Lower leg skin (tissue), 4 donors: ENCODE data around the gene IRAK3. TPM values are rescaled to one million over a fixed set of nuclear protein-coding genes. Genes with fewer than 3 reads are reported as not detected.

ENCODE experiments used
- DNase-seq, 2 donors: peaks; one replicate each; pipeline ENCODE4 v3.0.0-alpha.2; 2019; ENCODE audit warnings: low spot score in 2 of 2
- H3K4me3 ChIP-seq: fragments of 200-600 bp; sonication (generic); 2 replicates; pipeline ENCODE4 v1.5.1; 2017; ENCODE audit warnings: mild to moderate bottlenecking, low read depth; ENCODE audit not compliant: poor library complexity, severe bottlenecking
- POLR2A ChIP-seq, 2 donors: fragments of 450-650 bp; IDR thresholded peaks; one replicate each; pipeline ENCODE4 v1.6.1; 2016 to 2017; ENCODE audit warnings: antibody characterized with exemption in 2 of 2, mild to moderate bottlenecking in 1 of 2, moderate library complexity in 1 of 2
- WGBS, 2 donors: methylation state at CpG; one replicate each; pipeline ENCODE4 v1.1.5; 2018; 5-methylcytosine and 5-hydroxymethylcytosine counted together
- intact Hi-C: fragments of 100-400 bp; cut with DNase I; formaldehyde crosslinking; loops from one replicate; pipeline ENCODE4 v1.15.0; 2023; ENCODE audit warnings: low total_unique reads
- total RNA-seq, 4 donors: library from RNA; depleted of rRNA; stranded (reverse); fragments of >200 nt; gene quantifications; one replicate each; pipeline ENCODE4 v1.1.0, GENCODE V29; 2016
- TF ChIP-seq, protein P1 (sequence below), 3 donors: fragments of 450-650 bp; IDR thresholded peaks; one replicate each; pipeline ENCODE4 v1.5.1; 2016; ENCODE audit warnings: antibody characterized with exemption in 3 of 3, mild to moderate bottlenecking in 3 of 3, moderate library complexity in 2 of 3

Gene IRAK3, protein sequence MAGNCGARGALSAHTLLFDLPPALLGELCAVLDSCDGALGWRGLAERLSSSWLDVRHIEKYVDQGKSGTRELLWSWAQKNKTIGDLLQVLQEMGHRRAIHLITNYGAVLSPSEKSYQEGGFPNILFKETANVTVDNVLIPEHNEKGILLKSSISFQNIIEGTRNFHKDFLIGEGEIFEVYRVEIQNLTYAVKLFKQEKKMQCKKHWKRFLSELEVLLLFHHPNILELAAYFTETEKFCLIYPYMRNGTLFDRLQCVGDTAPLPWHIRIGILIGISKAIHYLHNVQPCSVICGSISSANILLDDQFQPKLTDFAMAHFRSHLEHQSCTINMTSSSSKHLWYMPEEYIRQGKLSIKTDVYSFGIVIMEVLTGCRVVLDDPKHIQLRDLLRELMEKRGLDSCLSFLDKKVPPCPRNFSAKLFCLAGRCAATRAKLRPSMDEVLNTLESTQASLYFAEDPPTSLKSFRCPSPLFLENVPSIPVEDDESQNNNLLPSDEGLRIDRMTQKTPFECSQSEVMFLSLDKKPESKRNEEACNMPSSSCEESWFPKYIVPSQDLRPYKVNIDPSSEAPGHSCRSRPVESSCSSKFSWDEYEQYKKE
- 1 to 10 TPM; 2.3 to 9.4 (median 5.5) TPM for total RNA-seq

DNA sequence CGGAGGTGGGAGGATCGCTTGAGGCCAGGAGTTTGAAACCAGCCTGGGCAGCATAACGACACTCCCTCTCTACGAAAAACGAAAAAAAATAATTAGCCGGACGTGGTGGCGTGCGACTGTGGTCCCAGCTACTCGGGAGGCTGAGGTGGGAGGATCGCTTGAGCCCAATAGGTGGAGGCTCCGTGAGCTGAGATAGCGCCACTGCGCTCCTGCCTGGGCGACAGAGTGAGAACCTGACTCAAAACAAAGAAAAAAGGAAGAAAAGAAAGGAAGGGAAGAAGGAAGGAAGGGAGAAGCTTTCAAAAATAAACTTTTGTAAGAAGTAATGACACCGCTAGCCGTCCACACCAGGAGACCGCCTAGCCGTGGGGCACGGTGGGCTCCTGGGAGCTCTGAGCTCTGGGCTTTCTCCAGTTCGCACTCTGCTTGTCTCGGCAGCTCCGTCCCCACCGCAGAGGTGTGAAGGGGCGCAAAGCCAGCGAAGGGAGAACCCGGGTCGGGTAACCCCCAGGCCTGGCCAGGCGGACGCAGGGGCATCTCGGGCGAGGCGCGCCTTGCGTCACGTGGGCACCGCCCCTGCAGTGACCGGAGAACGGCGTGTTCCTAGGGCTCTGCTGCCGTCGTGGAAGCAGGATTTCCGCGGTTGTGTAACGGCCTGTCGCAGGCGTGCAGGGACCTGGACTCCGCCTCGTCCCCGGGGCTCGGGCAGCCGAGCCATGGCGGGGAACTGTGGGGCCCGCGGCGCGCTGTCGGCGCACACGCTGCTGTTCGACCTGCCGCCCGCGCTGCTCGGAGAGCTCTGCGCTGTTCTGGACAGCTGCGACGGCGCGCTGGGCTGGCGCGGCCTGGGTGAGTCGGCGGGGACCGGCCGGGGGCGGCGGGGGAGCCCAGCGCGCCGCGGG lies at the start of gene IRAK3:
IRAK3 (plus strand) TSS at position 631 of the 902 bp plus-strand sequence; CDS start at position 717, 86 bp downstream.
- peak; percentile 91 to 98 for DNase-seq

DNA sequence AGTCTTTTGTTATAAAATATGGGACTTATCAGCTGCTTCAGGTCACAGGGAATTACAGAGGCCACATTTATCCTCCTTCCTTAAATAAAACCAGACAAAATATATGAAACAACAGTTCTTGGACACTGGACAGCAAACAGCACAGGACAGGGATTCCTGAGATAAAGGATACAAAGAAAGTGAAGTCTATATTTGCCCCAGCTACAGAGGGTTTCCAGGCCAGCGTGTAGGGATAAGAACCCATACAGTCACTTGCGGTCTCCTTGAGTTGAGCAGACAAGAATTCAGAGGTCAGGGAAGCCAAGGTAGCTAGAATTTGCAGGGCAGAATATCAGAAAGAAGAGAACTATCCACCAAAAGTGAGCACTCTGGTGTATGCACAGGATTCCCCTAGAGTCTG lies 49.7 kb upstream of the IRAK3 start:
- intact Hi-C loops: no loop called here
- no peak for TF ChIP-seq POLR2A (IDR thresholded peaks at IDR 0.05)
- TF ChIP-seq, protein P1, sequence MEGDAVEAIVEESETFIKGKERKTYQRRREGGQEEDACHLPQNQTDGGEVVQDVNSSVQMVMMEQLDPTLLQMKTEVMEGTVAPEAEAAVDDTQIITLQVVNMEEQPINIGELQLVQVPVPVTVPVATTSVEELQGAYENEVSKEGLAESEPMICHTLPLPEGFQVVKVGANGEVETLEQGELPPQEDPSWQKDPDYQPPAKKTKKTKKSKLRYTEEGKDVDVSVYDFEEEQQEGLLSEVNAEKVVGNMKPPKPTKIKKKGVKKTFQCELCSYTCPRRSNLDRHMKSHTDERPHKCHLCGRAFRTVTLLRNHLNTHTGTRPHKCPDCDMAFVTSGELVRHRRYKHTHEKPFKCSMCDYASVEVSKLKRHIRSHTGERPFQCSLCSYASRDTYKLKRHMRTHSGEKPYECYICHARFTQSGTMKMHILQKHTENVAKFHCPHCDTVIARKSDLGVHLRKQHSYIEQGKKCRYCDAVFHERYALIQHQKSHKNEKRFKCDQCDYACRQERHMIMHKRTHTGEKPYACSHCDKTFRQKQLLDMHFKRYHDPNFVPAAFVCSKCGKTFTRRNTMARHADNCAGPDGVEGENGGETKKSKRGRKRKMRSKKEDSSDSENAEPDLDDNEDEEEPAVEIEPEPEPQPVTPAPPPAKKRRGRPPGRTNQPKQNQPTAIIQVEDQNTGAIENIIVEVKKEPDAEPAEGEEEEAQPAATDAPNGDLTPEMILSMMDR (IDR thresholded peaks at IDR 0.05): no peak
- H3K4me3 ChIP-seq: no peak overlapping the region
- WGBS, 2 donors: 98 to 100% methylated on average over 2 of the region's 2 CpGs
- no peak for DNase-seq

More for the DNA sequence above, at the start of gene IRAK3:
- 29 to 30% methylated on average over 48 to 54 of the region's 82 CpGs for WGBS, 2 donors
- TF ChIP-seq POLR2A (IDR thresholded peaks at IDR 0.05): peak in 1 of 2 donors; percentile 67
- TF ChIP-seq, protein P1 (IDR thresholded peaks at IDR 0.05): no peak
- intact Hi-C loops: no loop called here
- peak within 1 kb of the TSS; percentile 26 for H3K4me3 ChIP-seq

DNA sequence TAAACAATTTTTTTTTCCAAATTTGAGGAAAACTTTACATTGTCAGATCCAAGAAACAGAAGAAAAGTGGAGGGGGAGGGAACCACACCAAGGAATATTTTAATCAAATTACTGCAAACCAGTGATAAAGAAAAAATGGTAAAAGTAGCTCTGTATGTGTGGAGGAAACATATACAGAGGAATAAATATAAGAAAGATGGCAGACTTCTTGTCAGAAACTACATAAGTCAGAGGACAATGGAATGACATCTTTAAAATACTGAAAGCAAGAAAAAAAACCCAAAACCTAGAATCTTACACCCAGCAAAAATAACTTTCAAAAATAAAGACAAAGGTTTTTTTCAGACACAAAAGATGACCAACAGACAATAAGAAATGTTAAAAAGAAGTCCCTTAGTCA lies 48.3 kb upstream of the IRAK3 start:
- DNase-seq: no peak
- TF ChIP-seq, protein P1 (IDR thresholded peaks at IDR 0.05): no peak
- no peak for TF ChIP-seq POLR2A (IDR thresholded peaks at IDR 0.05)
- intact Hi-C loops: no loop called here
- H3K4me3 ChIP-seq: no peak overlapping the region

DNA sequence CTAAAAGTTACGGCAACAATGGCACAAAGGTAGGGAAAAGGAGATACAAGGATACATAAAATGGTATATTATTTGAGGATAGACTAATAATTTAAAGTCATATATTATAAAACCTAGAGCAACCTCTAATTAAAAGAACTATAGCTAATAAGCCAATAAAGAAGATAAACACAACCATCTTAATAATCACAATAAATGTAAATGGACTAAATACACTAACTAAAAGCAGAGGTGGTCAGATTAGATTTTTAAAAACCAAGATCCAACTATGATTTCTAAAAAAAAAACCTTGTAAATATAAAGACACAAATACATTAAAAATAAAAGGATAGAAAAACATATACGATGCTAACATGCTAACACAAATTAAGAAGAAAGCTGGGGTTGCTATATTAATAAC lies 47.7 kb upstream of the IRAK3 start:
- no peak overlapping the region for H3K4me3 ChIP-seq
- TF ChIP-seq POLR2A (IDR thresholded peaks at IDR 0.05): no peak
- TF ChIP-seq, protein P1 (IDR thresholded peaks at IDR 0.05): no peak
- no peak for DNase-seq
- intact Hi-C loops: no loop called here
- 95 to 99% methylated on average over 2 of the region's 2 CpGs for WGBS, 2 donors

DNA sequence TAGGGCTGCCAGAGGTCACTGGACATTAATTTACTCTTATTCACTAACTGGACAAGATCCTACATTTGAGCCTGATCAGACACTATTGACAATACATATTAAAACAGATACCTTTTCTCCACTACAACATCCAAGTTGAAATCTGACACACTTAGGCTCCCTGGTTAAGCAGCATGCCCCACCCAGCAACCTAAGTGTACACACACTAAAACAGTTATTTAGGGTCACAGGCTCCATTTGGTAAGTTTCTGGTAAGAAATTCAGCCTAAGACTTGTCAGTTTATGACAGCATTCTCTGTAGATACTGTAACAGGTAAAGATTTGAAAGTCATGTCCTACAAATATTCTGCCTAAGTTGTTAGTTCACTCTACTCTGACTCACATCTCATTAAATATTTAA lies 46.2 kb upstream of the IRAK3 start:
- TF ChIP-seq POLR2A (IDR thresholded peaks at IDR 0.05): no peak
- TF ChIP-seq, protein P1 (IDR thresholded peaks at IDR 0.05): no peak
- no peak overlapping the region for H3K4me3 ChIP-seq
- no peak for DNase-seq
- intact Hi-C loops: no loop called here
